ENCODE measurements around the gene COG1.

The COG1 gene

DNA sequence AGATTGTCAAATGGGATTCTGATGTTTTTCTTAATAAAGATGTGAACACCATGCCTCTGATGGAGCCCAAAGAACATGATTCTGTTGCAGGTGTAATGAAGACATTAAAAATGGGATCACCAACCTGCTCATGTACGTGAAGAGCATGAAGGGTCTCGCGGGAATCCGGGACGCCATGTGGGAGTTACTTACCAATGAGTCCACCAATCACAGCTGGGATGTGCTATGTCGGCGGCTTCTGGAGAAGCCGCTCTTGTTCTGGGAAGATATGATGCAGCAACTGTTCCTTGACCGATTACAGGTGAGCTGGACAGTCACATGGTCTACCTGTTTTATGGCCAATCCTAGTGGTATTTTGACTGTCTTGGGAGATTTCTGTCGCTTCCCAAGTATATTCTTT, 7.6 kb downstream of the COG1 start:
- DNase-seq: no peak

DNA sequence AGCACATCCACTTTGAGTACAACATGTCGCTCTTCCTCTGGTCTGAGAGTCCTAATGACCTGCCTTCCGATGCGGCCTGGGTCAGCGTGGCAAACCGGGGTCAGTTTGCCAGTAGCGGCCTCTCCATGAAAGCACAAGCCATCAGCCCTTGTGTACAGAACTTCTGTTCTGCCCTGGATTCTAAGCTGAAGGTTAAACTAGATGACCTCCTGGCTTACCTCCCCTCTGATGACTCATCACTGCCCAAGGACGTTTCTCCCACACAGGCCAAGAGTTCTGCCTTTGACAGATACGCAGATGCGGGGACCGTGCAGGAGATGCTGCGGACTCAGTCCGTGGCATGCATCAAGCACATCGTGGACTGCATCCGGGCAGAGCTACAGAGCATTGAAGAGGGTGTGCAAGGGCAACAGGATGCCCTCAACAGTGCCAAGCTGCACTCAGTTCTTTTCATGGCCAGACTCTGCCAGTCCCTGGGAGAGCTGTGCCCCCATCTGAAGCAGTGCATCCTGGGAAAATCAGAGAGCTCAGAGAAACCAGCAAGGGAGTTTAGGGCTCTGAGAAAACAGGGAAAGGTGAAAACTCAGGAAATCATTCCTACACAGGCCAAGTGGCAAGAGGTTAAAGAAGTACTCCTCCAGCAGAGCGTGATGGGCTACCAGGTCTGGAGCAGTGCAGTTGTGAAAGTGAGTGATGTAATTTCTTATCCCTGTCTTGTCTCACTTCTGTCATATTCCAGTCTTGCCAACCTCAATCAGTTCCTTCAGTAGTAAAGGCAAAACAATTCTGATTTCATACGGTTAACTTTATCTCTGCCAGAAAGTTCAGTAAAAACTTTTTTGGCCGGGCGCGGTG, 8.6 kb downstream of the COG1 start:
- DNase-seq: no peak

DNA sequence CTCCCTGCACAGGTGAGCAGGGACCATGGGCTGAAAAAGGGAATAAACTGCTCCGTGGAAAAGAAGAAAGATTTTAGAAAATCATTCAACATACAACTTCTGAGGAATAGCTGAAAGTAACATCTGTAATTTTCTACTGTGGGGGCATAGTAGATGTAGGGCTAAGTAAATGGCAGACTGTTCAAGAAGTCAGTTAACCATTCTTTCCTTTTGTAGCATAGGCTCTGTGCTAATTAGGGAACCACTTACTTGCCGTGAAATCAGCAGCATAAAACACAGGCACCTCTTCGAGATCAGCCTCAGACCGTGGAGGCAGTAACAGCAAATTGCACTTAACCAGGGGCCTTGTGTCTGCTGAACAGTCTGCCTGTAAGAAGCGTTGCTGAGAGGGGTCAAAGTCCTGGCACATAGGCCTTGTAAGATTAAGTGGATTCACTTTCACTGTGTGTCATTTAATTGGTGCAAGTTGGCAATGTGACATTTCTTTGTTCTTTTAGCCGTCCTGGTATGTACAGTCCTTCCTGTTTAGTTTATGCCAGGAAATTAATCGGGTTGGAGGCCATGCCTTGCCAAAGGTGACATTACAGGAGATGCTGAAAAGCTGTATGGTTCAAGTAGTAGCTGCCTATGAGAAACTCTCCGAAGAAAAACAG, 10.4 kb downstream of the COG1 start:
- no peak for DNase-seq

DNA sequence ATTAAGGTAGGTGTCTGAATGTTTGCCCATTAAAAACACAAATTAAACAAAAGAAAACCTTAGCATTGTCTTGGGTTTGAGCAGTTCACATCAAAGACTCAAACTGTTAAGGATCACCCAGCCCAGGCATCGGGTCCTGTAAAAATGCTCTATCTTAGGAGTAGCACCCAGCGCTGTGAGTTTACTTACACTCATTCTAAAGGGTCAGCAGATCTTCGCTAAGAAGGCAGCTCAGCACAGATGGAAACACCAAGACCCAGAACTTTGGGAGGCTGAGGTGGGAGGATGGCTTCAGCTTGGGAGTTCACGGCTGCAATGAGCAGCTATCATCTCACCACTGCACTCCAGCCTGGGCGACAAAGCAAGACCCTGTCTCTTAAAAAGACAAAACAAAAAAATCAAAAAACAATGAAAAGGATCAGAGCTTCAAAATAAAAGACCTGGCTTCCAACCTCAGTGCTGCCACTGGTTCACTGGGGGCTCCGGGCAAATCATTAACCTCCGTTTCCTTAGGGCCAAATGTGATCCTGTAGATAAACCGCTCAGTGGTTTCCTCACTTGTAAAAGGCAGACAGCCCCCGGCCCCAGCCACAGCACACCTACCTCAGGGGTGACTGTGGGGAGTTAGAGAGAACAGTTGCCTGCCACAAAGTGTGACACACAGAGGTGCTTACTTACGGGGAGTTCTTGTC, 11.1 kb downstream of the COG1 start:
- no peak for DNase-seq

DNA sequence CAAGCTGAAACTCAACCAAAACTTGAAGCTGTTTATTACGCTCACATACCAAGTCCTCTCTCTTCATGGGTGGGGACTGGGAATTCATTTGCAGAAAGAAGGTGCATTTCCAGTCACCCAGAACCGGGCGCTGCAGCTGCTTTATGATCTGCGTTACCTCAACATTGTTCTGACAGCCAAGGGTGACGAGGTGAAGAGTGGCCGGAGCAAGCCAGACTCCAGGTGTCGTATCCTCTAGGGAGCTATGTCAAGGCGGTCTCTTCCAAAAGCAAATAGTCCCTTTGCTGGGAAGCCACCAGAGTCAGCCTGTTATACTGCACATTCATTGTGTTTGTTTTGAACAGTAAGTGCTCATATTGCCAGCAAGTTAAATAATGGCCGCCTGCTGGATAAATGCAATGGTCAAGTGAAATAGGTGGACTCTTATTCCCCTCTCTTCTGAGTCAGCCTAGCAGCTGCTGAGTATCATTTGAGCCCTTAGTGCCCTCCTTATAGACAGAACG, 12.7 kb downstream of the COG1 start:
- no peak for DNase-seq

DNA sequence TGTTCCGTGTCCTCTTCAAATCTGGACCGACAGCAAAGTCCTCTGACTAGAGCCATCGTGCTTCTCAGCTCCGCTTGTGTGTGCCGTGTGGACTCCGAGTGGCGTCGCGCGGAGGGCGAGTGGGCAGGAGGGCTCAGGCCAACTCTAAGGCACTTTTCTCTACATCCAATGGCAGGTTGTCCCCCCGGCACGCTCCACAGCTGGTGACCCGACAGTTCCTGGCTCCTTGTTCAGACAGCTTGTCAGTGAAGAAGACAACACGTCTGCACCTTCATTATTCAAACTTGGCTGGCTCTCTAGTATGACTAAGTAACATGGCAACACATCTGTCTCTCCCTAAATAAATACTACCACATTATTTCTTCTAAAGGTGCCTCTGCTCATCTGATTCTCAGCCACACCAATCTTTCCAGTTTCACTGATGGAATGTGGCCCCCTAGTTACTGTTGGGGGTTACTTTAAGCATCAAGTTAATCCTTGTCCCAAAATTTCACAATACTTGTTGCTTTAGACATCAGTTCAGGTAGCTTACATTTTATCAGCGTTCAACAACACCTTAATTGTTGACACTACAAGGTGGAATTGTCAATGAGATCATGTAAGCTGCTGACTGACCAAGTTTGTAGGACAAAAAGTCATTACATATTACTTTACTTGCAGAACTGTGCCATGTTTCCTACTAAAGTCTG, 15.4 kb downstream of the COG1 start:
- no peak for DNase-seq

DNA sequence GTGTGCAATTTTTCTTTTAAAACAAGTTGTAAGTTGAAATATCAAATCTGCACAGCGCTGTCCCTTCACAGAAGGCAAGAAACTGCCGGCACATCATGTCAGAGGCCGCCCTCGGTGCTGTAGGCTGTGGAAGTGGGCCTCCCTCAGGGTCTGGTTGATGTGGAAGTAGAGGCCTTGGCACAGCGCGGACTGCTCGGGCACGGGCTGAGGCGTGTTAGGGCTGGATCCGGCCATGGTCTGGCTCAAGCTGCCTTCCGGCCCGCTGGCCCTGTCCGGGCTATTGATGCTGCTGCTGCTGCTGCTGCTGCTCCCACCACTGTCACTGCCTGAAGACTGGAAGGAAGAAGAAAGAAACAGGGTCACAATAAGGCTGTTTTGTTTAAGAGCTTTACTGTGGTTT, 16.6 kb downstream of the COG1 start:
- DNase-seq: no peak

DNA sequence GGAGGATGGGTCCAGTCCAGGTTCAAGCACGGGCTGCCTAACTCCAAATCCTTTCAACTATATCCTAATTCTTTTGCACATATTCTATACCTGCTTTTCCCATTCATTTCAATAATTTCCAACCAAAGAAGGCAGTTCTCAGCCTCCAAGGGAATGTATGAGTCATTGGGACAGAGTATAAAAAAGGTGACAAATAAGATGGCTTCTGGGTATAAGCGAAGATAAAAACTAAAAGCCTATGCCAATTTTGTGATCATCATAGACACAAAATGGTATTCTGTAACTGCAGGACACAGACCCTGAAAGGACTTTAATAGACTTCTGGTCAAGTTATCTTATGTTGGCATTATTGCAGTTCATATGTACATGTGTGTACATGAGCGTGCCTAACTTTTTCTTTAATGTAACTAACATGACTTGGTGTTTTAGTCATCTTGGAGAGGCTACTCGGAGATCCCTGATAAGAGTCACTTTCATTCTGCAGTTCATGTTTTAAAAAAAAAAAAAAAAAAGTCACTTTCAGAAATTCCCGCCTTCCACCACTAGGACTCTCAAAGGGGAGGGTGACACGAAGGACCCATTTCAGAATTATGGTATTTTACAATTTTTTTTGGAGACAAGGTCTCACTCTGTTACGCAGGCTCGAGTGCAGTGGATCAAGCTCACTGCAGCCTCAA, 17.3 kb downstream of the COG1 start:
- DNase-seq: no peak

DNA sequence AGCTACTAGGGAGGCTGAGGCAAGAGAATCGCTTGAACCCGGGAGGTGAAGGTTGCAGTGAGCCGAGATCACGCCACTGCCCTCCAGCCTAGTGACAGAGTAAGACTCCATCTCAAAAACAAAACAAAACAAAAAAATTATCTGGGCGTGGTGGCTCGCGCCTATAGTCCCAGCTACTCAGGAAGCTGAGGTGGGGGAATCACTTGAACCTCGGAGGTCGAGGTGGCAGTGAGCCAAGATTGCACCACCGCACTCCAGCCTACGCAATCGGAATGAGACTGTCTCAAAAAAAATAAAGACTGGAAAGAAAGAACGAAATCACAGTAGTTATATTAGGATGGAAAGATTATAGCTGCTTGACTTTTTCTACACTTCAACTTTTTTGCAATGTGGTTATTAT, 18.9 kb downstream of the COG1 start:
- no peak for DNase-seq

DNA sequence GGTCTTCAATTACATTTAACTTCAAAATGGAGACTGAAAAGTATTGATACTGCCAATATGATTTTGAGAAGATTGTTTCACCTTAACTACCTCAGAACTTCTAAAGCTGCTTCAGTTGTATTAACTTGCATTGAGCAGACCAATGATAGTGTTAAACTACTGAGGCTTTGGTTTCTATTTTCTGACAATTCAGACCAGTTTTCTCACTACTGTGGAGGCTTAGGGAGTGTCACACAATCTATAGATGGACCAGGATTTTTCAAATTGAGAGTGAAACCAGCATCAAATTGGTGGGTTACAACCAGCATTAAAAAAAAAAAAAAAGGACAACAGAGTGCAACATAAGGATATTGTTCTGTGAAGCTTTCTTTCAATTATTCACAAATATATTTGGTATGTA, 21.2 kb downstream of the COG1 start:
- DNase-seq: no peak

DNA sequence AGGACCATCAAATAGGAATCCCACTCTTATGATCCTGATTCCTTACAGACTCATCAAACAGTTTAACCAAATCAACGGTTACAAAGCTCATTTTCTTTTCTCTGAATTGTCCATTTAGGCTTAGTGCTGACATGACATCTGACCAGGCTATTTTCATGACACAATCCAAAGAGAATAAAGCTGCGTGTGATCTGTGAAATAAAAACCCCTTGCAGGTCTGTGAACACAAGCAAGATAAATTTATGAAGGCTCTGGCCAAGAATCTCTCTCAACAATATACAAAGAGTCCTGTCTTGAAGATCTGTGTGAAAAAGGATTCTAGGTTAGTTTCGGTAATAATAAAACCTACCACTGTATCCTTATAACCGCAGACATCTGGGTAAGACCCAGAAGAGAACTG, 22.0 kb downstream of the COG1 start:
- DNase-seq: no peak

DNA sequence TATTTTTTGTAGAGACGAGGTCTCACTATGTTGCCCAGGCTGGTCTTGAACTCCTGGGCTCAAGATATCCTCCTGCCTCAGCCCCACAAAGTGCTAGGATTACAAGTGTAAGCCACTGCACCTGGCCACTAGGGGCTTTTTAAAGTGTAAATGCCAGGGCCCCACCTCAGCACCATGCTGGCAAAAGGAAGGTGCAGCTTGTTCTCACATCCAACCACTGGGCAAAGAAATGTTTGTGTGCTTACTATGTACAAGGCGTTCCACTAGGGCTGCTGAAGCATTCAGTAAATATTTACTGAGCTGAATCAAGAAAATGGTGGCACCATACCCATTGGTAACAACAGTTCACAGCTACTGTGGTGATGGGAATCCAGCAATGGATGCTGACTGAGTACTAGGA, 22.6 kb downstream of the COG1 start:
- DNase-seq: peak; percentile 24

DNA sequence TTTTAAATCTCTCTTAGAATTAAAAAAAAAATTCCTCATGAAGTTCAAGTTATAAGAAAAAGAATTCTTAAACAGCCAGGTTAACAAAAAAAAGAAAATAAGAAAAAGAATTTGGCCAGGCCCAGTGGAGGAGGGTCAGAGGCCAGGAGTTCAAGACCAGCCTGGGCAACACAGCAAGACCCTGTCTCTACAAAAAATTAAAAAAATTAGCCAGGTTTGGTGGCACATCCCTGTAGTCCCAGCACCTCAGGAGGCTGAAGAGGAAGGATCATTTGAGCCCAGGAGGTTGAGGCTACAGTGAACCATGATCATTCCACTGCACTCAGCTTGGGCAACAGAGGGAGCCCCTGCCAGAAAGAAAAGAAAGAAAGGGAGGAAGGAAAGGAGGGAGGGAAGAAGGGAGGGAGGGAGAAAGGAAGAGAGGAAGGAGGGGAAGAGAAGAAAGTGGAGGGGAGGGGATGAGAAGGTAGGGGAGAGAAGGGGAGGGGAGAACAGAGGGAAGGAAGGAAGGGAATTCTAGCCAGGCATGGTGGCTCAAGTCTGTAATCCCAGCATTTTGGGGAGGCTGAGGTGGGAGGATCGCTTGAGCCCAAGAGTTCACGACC, 30.9 kb downstream of the COG1 start:
- DNase-seq: no peak

DNA sequence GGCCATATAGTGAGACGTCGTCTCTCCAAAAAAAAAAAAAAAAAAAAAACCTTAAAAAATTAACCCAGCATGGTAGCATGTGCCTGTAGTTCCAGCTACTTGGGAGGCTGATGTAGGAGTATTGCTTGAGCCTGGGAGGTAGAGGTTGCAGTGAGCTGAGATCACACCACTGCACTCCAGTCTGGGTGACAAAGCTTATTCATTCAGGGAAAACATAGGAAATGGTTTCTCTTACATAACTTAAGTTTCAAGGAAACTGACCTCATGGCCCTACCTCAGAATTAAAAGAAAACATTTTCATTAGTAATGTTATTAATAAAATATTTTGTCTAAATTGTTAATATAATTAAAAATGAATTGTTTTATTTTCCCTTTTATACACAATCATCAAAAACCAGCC, 31.4 kb downstream of the COG1 start:
- no peak for DNase-seq

DNA sequence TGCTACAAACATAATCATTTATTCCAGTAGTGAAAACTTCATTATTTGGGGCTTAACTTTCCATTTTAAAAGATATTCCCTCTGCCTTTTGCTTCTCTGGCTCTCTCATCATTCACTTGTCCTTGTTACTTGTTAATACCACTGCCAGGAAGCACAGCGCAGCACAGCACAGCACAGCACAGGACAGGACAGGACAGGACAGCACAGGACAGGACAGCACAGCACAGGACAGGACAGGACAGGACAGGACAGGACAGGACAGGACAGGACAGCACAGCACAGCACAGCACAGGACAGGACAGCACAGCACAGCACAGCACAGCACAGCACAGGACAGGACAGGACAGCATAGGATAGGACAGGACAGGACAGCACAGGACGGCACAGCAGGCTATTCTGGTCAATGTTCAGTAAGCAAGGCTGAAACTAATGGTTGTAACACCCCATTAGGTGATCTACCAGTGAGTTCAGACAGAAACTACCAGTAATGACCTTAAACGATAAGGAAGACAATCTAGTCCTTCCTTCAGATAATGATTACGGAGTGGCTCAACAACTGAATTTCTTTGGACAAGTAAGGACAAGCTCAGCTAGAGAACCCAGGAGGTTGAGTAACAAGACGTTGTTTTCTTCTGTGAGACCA, 31.9 kb downstream of the COG1 start:
- DNase-seq: no peak

DNA sequence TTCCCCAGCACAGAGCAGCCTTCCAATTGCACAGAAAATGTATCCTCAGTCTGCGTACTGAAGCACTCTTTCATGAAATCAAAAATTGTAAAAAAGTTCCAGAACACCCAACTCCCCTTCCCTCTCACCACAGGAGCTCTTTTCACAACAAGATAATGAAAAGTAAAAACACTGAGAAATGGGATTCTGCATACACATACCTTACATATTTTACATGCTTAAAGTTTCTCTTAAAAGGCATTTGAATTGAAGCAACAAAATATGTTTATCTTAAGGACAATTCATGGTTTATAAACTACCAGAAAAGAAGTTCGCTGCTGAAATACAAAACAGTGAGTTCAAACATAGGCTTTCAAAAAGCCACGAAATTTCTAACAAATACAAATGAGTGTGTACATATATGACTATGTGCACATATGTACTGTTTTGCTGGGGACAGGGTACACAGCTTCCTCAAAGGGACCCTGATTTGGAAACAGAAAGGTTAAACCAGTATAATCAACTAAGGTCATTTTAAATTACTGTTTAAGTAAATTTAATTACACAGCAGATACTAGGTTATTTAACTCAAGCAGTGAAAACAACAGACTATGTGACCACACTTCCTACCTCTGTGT, 33.8 kb downstream of the COG1 start:
- DNase-seq: no peak

DNA sequence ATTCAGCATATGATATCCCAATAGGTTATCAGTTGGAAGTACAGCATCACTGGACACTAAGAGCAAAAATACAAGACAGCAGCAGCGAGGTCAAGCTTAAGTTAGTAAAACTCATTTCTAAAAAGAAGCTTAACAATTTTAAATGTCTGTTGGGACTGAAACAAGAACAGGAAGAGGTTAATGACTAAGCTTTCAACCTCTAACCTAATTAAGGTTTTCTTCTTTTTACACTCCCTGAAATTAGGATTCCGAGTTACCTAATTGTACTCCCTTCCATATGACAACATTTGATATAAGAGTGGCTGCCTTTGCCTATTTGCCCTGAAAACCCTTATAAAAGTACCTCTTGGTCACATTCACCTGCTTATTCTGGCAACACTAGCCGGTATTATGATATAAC, 34.5 kb downstream of the COG1 start:
- no peak for DNase-seq

DNA sequence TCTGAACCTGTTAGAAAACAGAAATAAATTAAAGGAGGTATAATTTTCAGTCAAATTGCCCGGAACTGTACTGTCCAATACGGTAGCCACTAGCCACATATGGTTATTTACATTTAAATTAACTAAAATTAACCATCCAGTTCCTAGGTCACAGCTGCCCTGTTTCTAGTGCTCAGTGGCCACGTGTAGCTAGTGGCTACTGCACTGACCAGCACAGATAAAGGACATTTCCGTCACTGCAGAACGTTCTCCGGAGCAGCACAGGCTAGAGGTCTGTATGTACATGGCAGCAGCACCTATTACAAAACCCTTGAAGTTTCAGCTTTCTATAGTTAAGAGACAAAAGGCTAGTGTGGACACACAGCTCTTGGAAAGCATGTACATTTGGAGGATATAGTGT, 35.1 kb downstream of the COG1 start:
- no peak for DNase-seq

DNA sequence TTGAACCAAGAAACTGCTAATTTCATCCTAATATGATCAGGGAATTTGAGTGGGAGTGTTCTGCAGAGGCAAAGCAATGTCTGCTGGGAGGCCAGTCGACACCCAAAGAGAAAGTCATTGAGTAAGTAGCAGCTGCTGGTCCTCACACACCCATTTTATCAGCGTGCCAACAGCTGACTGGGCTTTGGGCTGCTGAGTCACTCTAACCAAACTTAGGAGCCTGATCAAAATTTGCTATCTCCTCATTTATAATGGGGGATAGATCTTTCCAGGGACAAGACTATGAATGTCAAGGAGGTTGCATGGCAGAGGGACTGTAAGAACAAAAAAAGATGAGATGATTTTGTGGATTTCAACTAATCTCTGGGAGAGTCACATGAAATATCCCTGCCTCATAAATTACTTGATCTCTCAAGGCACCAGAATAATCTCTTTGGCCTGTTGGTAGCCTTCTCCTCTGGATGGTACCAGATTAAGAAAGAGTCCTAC, 35.9 kb downstream of the COG1 start:
- peak; percentile 75 for DNase-seq

DNA sequence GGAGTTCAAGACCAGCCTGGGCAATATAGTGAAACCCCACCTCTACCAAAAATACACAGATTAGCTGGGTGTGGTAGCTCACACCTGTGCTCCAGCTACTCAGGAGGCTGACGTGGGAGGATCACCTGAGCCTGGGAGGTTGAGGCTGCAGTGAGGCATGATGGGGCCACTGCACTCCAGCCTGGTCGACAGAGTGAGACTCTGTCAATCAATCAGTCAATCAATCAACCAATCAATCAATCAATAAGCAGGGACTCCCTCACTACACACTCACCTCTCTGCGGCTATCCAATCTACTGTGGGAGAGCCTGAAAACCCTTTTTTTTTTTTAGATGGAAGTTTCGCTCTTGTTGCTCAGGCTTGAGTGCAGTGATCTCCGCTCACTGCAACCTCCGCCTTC, 37.2 kb downstream of the COG1 start:
- DNase-seq: no peak

DNA sequence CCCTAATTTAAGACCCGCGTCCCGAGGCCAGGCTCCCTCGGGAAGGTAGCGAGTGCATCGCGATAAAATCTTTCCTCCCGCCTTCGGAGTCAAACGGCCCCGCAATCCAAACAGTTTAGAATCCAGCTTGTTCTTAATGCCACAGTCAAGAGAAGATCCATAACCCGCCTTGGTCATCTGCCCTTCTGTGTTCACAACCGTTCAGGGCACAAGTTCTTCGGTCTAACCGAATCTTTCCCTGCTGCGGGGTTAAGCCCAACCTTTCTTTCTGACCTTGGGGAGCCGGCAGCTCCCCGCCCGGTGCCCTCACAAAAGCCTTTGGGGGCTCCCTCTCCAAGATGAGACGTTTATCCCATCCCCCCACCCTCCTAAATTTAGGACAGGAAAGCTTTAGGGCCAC, 38.5 kb downstream of the COG1 start:
- DNase-seq: peak; percentile 58

All from NCI-H82 (cell line).